Smooth muscle cell (in vitro differentiated cells): ENCODE data around the gene SLC19A2. TPM values are rescaled to one million over a fixed set of nuclear protein-coding genes. Genes with fewer than 3 reads are reported as not detected.

ENCODE experiments used
- DNase-seq: peaks from one replicate; lab custom pipeline; 2025; ENCODE audit not compliant: unreplicated experiment; lab: John Stamatoyannopoulos, UW
- H2AFZ ChIP-seq: fragments of 200-600 bp; sonication (generic); 2 replicates; pipeline ENCODE4 v1.6.0; 2016; ENCODE audit warnings: antibody characterized with exemption, low read depth, mild to moderate bottlenecking
- H3F3A ChIP-seq: fragments of 200-600 bp; sonication (generic); 2 replicates; pipeline ENCODE4 v1.6.0; 2017; ENCODE audit warnings: antibody characterized with exemption, low read depth
- H3K27ac ChIP-seq: fragments of 200-600 bp; sonication (generic); 2 replicates; pipeline ENCODE4 v1.5.1; 2016; ENCODE audit warnings: low read depth, mild to moderate bottlenecking
- H3K27me3 ChIP-seq: fragments of 200-600 bp; sonication (generic); 2 replicates; pipeline ENCODE4 v1.6.1; 2016; ENCODE audit warnings: low read depth, mild to moderate bottlenecking
- H3K36me3 ChIP-seq: fragments of 200-600 bp; sonication (generic); 2 replicates; pipeline ENCODE4 v1.5.1; 2016; ENCODE audit warnings: low read depth
- H3K4me1 ChIP-seq: fragments of 200-600 bp; sonication (generic); 2 replicates; pipeline ENCODE4 v1.5.1; 2016; ENCODE audit warnings: low read depth
- H3K4me2 ChIP-seq: fragments of 200-600 bp; sonication (generic); 2 replicates; pipeline ENCODE4 v1.6.0; 2016; ENCODE audit warnings: mild to moderate bottlenecking
- H3K4me3 ChIP-seq: fragments of 200-600 bp; sonication (generic); 2 replicates; pipeline ENCODE4 v1.5.1; 2016; ENCODE audit warnings: mild to moderate bottlenecking
- H3K79me2 ChIP-seq: fragments of 200-600 bp; sonication (generic); 2 replicates; pipeline ENCODE4 v1.6.0; 2016; ENCODE audit warnings: low read depth, mild to moderate bottlenecking
- H3K9ac ChIP-seq: fragments of 200-600 bp; sonication (generic); 2 replicates; pipeline ENCODE4 v1.6.0; 2016; ENCODE audit warnings: low read depth
- H3K9me3 ChIP-seq: fragments of 200-600 bp; sonication (generic); replicated peaks from 2 replicates; pipeline ENCODE4 v1.5.1; 2016; ENCODE audit warnings: low read depth
- H4K20me1 ChIP-seq: fragments of 200-600 bp; sonication (generic); 2 replicates; pipeline ENCODE4 v1.6.0; 2016; ENCODE audit warnings: low read depth
- CTCF ChIP-seq: fragments of 200-600 bp; sonication (generic); IDR thresholded peaks from 2 replicates; pipeline ENCODE4 v1.5.1; 2017; ENCODE audit warnings: borderline replicate concordance, mild to moderate bottlenecking, antibody characterized with exemption; ENCODE audit not compliant: insufficient read depth, poor library complexity, severe bottlenecking
- WGBS: methylation state at CpG from one replicate; pipeline ENCODE4 v1.1.7; 2016; ENCODE audit warnings: low lambda C conversion rate; 5-methylcytosine and 5-hydroxymethylcytosine counted together
- polyA plus RNA-seq: library from polyadenylated mRNA; unstranded; fragments of >200 nt; fragmentation: Nextera tagmentation; extraction: Ambion mirVana; gene quantifications from 2 replicates; pipeline ENCODE4 v1.2.1, GENCODE V29; 2016
- total RNA-seq: library from RNA; depleted of rRNA; stranded (reverse); fragments of >200 nt; gene quantifications from 2 replicates; pipeline ENCODE4 v1.2.3, GENCODE V29; 2014

The SLC19A2 gene
- total and polyA plus RNA-seq, 2 experiments from 2014 or later: 15.1 to 59.4 TPM

- no peak overlapping the region for H3K4me2 ChIP-seq
- no peaks in the 10 kb centered on the region for H3F3A ChIP-seq
- peaks cover 8% of the 10 kb centered on the region for H3K9me3 ChIP-seq
- H3K4me1 ChIP-seq: no peaks in the 10 kb centered on the region
- H3K27ac ChIP-seq: no peak overlapping the region
- H3K79me2 ChIP-seq: no peaks in the 10 kb centered on the region
- no peaks in the 10 kb centered on the region for H3K36me3 ChIP-seq
- no peak for TF ChIP-seq CTCF
- H3K9ac ChIP-seq: no peak overlapping the region
- no peak overlapping the region for H2AFZ ChIP-seq
- no peak for DNase-seq
- H4K20me1 ChIP-seq: no peaks in the 10 kb centered on the region
- WGBS: 93% methylated on average over 2 of the region's 2 CpGs
- H3K4me3 ChIP-seq: no peak overlapping the region
- no peaks in the 10 kb centered on the region for H3K27me3 ChIP-seq
These were observed 29.7 kb downstream of the SLC19A2 start for GRCh38 chr1:169456029-169456428.

- Histone ChIP-seq H3K36me3 (no peaks in the 10 kb centered on the region), H3K4me2 (no peak overlapping the region), H3K4me1 (no peaks in the 10 kb centered on the region), H2AFZ (no peak overlapping the region), H4K20me1 (no peaks in the 10 kb centered on the region), H3K27me3 (no peaks in the 10 kb centered on the region), H3F3A (no peaks in the 10 kb centered on the region), H3K4me3 (no peak overlapping the region), H3K27ac (no peak overlapping the region), H3K9me3 (peaks cover 8% of the 10 kb centered on the region), H3K9ac (no peak overlapping the region), H3K79me2 (no peaks in the 10 kb centered on the region)
- DNase-seq: no peak
- WGBS: 96% methylated on average over 2 of the region's 2 CpGs
- TF ChIP-seq CTCF: no peak
These were observed 32.8 kb downstream of the SLC19A2 start for GRCh38 chr1:169452921-169453320.

GRCh38 chr1:169451218-169451824, 34.4 kb downstream of the SLC19A2 start:
- no peaks in the 10 kb centered on the region for H4K20me1 ChIP-seq
- H3F3A ChIP-seq: no peaks in the 10 kb centered on the region
- no peaks in the 10 kb centered on the region for H3K27me3 ChIP-seq
- no peaks in the 10 kb centered on the region for H3K9me3 ChIP-seq
- 87% methylated on average over 1 of the region's 1 CpG for WGBS
- H3K4me1 ChIP-seq: no peaks in the 10 kb centered on the region
- H2AFZ ChIP-seq: no peak overlapping the region
- DNase-seq: no peak
- H3K4me2 ChIP-seq: no peak overlapping the region
- no peaks in the 10 kb centered on the region for H3K79me2 ChIP-seq
- TF ChIP-seq CTCF: no peak
- no peak overlapping the region for H3K9ac ChIP-seq
- no peak overlapping the region for H3K27ac ChIP-seq
- H3K36me3 ChIP-seq: no peaks in the 10 kb centered on the region
- no peak overlapping the region for H3K4me3 ChIP-seq

GRCh38 chr1:169443923-169444322, 41.8 kb downstream of the SLC19A2 start:
- H2AFZ ChIP-seq: no peak overlapping the region
- WGBS: 75% methylated on average over 3 of the region's 3 CpGs
- H3K4me2 ChIP-seq: no peak overlapping the region
- H3K4me1 ChIP-seq: no peaks in the 10 kb centered on the region
- H3K36me3 ChIP-seq: no peaks in the 10 kb centered on the region
- no peaks in the 10 kb centered on the region for H4K20me1 ChIP-seq
- H3K9ac ChIP-seq: no peak overlapping the region
- no peaks in the 10 kb centered on the region for H3K79me2 ChIP-seq
- H3K27me3 ChIP-seq: peaks cover 26% of the 10 kb centered on the region
- H3K9me3 ChIP-seq: no peaks in the 10 kb centered on the region
- H3K4me3 ChIP-seq: no peak overlapping the region
- H3K27ac ChIP-seq: no peak overlapping the region
- no peak for DNase-seq
- TF ChIP-seq CTCF: no peak
- no peaks in the 10 kb centered on the region for H3F3A ChIP-seq
